GM23248 (cell line): ENCODE data around the gene S100A16. TPM values are rescaled to one million over a fixed set of nuclear protein-coding genes. Genes with fewer than 3 reads are reported as not detected.

ENCODE experiments used
- DNase-seq: peaks from one replicate; pipeline ENCODE4 v3.0.0-alpha.2; 2015
- H2AFZ ChIP-seq: fragments of 200-600 bp; sonication (generic); 2 replicates; pipeline ENCODE4 v1.6.1; 2016; ENCODE audit warnings: antibody characterized with exemption
- H3F3A ChIP-seq: fragments of 200-600 bp; sonication (generic); 2 replicates; pipeline ENCODE4 v1.6.1; 2016; ENCODE audit warnings: mild to moderate bottlenecking, antibody characterized with exemption, mixed run types; ENCODE audit not compliant: insufficient read depth
- H3K27ac ChIP-seq: fragments of 200-600 bp; sonication (generic); 2 replicates; pipeline ENCODE4 v1.5.1; 2016; ENCODE audit warnings: mild to moderate bottlenecking
- H3K27me3 ChIP-seq: fragments of 200-600 bp; sonication (generic); replicated peaks from 2 replicates; pipeline ENCODE4 v1.6.1; 2016; ENCODE audit warnings: mild to moderate bottlenecking; ENCODE audit not compliant: insufficient read depth
- H3K36me3 ChIP-seq: fragments of 200-600 bp; sonication (generic); 2 replicates; pipeline ENCODE4 v1.6.1; 2016; ENCODE audit warnings: low read depth, mild to moderate bottlenecking
- H3K4me1 ChIP-seq: fragments of 200-600 bp; sonication (generic); 2 replicates; pipeline ENCODE4 v1.6.1; 2016; ENCODE audit warnings: mild to moderate bottlenecking; ENCODE audit not compliant: insufficient read depth
- H3K4me2 ChIP-seq: fragments of 200-600 bp; sonication (generic); one replicate; pipeline ENCODE4 v1.6.1; 2016; ENCODE audit warnings: mild to moderate bottlenecking; ENCODE audit not compliant: unreplicated experiment
- H3K4me3 ChIP-seq: fragments of 200-600 bp; sonication (generic); 2 replicates; pipeline ENCODE4 v1.5.1; 2016; ENCODE audit warnings: mild to moderate bottlenecking
- H3K79me2 ChIP-seq: fragments of 200-600 bp; sonication (generic); 2 replicates; pipeline ENCODE4 v1.6.1; 2016; ENCODE audit warnings: mild to moderate bottlenecking; ENCODE audit not compliant: insufficient read depth
- H3K9ac ChIP-seq: fragments of 200-600 bp; sonication (generic); 2 replicates; pipeline ENCODE4 v1.6.1; 2016; ENCODE audit warnings: mild to moderate bottlenecking
- H3K9me2 ChIP-seq: fragments of 200-600 bp; sonication (generic); 2 replicates; pipeline ENCODE4 v1.6.1; 2016; ENCODE audit warnings: mixed run types, mild to moderate bottlenecking, moderate library complexity; ENCODE audit not compliant: insufficient read depth
- H3K9me3 ChIP-seq: fragments of 200-600 bp; sonication (generic); one replicate; pipeline ENCODE4 v1.6.1; 2017; ENCODE audit warnings: low read depth
- H4K20me1 ChIP-seq: fragments of 200-600 bp; sonication (generic); 2 replicates; pipeline ENCODE4 v1.6.0; 2016; ENCODE audit not compliant: insufficient read depth
- EZH2 ChIP-seq: fragments of 200-600 bp; sonication (generic); IDR thresholded peaks from 2 replicates; pipeline ENCODE4 v1.6.1; 2018; ENCODE audit warnings: antibody characterized with exemption, mild to moderate bottlenecking; ENCODE audit not compliant: insufficient read depth, poor library complexity, severe bottlenecking
- EZH2phosphoT487 ChIP-seq: fragments of 200-600 bp; sonication (generic); IDR thresholded peaks from 2 replicates; pipeline ENCODE4 v1.6.1; 2018; ENCODE audit warnings: antibody characterized with exemption, moderate library complexity, mild to moderate bottlenecking, low read depth; ENCODE audit not compliant: insufficient read depth
- WGBS, 2 experiments: methylation state at CpG; one replicate each; pipeline ENCODE4 v1.1.6; 2015 to 2017; ENCODE audit warnings: low lambda C conversion rate in 2 of 2, low coverage in 1 of 2; ENCODE audit errors: missing lambda C conversion rate in 2 of 2; 5-methylcytosine and 5-hydroxymethylcytosine counted together
- in situ Hi-C: fragments of 300-500 bp; cut with MboI; formaldehyde crosslinking; loops from 2 replicates; pipeline ENCODE4 v1.15.0; 2020
- polyA plus RNA-seq: library from polyadenylated mRNA; unstranded; fragments of >200 nt; fragmentation: Nextera tagmentation; extraction: Ambion mirVana; gene quantifications from 2 replicates; pipeline ENCODE4 v1.2.1, GENCODE V29; 2016
- total RNA-seq: library from RNA; depleted of rRNA; stranded (reverse); fragments of >200 nt; shearing (Covaris generic); gene quantifications from 2 replicates; pipeline ENCODE4 v1.2.3, GENCODE V29; 2014

Gene S100A16
- total and polyA plus RNA-seq, 2 experiments from 2014 or later: 615 to 801 TPM

GRCh38 chr1:153651771-153652170 lies 38.8 kb upstream of the S100A16 start:
- H3K4me1 ChIP-seq: peaks cover 11% of the 10 kb centered on the region
- H3K36me3 ChIP-seq: no peaks in the 10 kb centered on the region
- TF ChIP-seq EZH2phosphoT487 (no peak), EZH2 (no peak)
- peaks cover 14% of the 10 kb centered on the region for H3F3A ChIP-seq
- WGBS, 2 experiments: 18 to 19% methylated on average over 1 of the region's 1 CpG
- in situ Hi-C loops: no loop called here
- H3K79me2 ChIP-seq: no peaks in the 10 kb centered on the region
- no peak overlapping the region for H3K4me2 ChIP-seq
- no peaks in the 10 kb centered on the region for H3K27me3 ChIP-seq
- no peak overlapping the region for H3K4me3 ChIP-seq
- no peaks in the 10 kb centered on the region for H4K20me1 ChIP-seq
- no peak overlapping the region for H3K9ac ChIP-seq
- no peaks in the 10 kb centered on the region for H3K9me3 ChIP-seq
- H2AFZ ChIP-seq: no peak overlapping the region
- no peak overlapping the region for H3K27ac ChIP-seq
- H3K9me2 ChIP-seq: no peaks in the 10 kb centered on the region
- DNase-seq: no peak

- Histone ChIP-seq H4K20me1 (no peaks in the 10 kb centered on the region), H3K79me2 (no peaks in the 10 kb centered on the region), H3K9me3 (no peaks in the 10 kb centered on the region), H3K9ac (no peak overlapping the region), H2AFZ (no peak overlapping the region), H3K9me2 (no peaks in the 10 kb centered on the region), H3K27ac (no peak overlapping the region), H3K4me1 (peaks cover 11% of the 10 kb centered on the region), H3F3A (peaks cover 28% of the 10 kb centered on the region), H3K36me3 (peaks cover 14% of the 10 kb centered on the region), H3K27me3 (no peaks in the 10 kb centered on the region), H3K4me2 (no peak overlapping the region), H3K4me3 (no peak overlapping the region)
- 96 to 100% methylated on average over 2 of the region's 2 CpGs for WGBS, 2 experiments
- no peak for TF ChIP-seq EZH2phosphoT487
- no peak for TF ChIP-seq EZH2
- in situ Hi-C loops: no loop called here
- DNase-seq: no peak
These were observed 36.9 kb upstream of the S100A16 start for GRCh38 chr1:153649863-153650235.

GRCh38 chr1:153649137-153649862 lies 36.4 kb upstream of the S100A16 start:
- in situ Hi-C loops: no loop called here
- WGBS, 2 experiments: 19 to 29% methylated on average over 3 of the region's 3 CpGs

GRCh38 chr1:153648000-153648643 lies 35.2 kb upstream of the S100A16 start:
- peaks cover 34% of the 10 kb centered on the region for H3F3A ChIP-seq
- peaks cover 9% of the 10 kb centered on the region; the same call in 1 of the 2 replicates for H3K79me2 ChIP-seq
- no peak overlapping the region for H3K27ac ChIP-seq
- 81% methylated on average over 10 of the region's 10 CpGs for WGBS, 2 experiments
- H3K9me2 ChIP-seq: no peaks in the 10 kb centered on the region
- no peak overlapping the region for H3K9ac ChIP-seq
- in situ Hi-C loops: no loop called here
- peaks cover 31% of the 10 kb centered on the region for H3K36me3 ChIP-seq
- H3K9me3 ChIP-seq: no peaks in the 10 kb centered on the region
- H3K4me2 ChIP-seq: no peak overlapping the region
- TF ChIP-seq EZH2 (no peak), EZH2phosphoT487 (no peak)
- H3K27me3 ChIP-seq: no peaks in the 10 kb centered on the region
- DNase-seq: no peak
- H4K20me1 ChIP-seq: no peaks in the 10 kb centered on the region
- H2AFZ ChIP-seq: no peak overlapping the region
- H3K4me3 ChIP-seq: no peak overlapping the region
- H3K4me1 ChIP-seq: peaks cover 7% of the 10 kb centered on the region

More at GRCh38 chr1:153649137-153649862, 36.4 kb upstream of the S100A16 start:
- H3K4me2 ChIP-seq: no peak overlapping the region
- no peaks in the 10 kb centered on the region for H4K20me1 ChIP-seq
- no peak overlapping the region for H3K9ac ChIP-seq
- no peak overlapping the region for H2AFZ ChIP-seq
- TF ChIP-seq EZH2 (no peak), EZH2phosphoT487 (no peak)
- H3K4me3 ChIP-seq: no peak overlapping the region
- no peak overlapping the region for H3K27ac ChIP-seq
- H3K79me2 ChIP-seq: peaks cover 2% of the 10 kb centered on the region; the same call in 1 of the 2 replicates
- no peak for DNase-seq
- peaks cover 31% of the 10 kb centered on the region for H3F3A ChIP-seq
- H3K36me3 ChIP-seq: peaks cover 19% of the 10 kb centered on the region
- H3K9me2 ChIP-seq: no peaks in the 10 kb centered on the region
- H3K27me3 ChIP-seq: no peaks in the 10 kb centered on the region
- H3K9me3 ChIP-seq: no peaks in the 10 kb centered on the region
- H3K4me1 ChIP-seq: peaks cover 11% of the 10 kb centered on the region
